Stimulated activated naive CD4-positive, alpha-beta T cell (primary cell): ENCODE results near the gene DOK3.
"Not testable (repeated sequence)": the region's sequence is repeated elsewhere in the genome, so short reads cannot be mapped to it uniquely, and the experiment has no call there.

Experiments
- DNase-seq, 6 experiments: peaks; one replicate each; lab custom pipeline; 2025; lab: John Stamatoyannopoulos, UW

The DOK3 gene

DNA sequence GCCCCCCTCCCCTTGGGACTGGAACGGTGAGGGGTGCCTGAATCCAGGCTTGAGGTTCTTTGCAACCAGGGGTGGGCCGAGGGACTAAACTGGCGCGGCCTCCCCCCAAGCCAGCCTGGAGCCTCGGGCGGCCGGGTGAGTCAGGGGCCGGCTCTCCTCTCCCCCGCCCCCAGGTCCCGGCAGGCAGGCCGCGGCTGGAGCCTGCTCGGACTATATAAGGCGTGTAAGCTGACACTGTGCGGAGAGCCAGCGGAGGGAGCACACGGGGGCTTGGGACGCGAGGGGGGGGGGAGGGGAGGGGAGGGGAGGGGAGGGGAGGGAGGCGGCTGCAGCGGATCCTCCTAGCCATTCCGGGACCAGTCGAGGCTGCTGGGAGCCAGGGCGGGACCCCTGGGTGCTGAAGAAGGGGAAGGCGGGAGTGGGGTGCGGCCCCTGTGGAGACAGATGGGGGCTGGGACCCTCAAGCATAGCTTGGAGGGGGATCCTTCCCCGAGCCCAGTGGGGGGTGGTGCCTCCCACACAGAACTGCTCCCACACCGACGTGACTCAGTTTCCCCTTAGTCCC, 12.8 kb downstream of the DOK3 start:
- no peak for DNase-seq

DNA sequence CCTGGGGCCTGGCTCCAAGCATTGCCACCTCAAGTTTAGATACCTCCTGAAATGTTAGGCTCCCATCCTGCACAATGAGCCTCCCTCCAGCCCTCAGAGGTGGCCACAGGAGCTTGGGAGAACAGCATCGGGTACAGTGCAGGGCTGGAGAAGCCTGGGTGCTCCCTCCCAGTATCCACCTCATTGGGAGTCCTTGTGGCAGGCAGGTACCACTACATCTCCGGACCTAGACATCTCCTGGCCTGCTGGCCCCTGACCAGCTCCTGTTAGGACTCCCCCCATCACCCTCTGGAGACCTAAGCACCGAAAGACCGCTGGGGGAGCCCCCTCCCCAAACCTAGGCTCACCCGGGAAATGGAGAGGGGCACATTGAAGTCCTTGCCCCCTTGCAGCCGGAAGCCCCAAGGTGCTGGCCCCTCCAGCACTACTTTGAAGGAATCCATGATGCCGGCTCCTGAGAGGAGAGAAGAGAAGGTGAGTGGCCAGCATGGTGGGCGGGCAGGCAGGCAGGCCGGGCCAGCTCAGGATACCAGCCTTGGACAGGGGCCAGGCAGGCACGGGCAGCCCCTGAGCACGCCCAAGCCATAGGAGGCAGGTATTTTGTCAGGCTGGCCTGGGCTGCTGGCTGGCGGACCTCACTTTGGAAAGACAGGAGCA, 13.4 kb downstream of the DOK3 start:
- DNase-seq, result no peak

DNA sequence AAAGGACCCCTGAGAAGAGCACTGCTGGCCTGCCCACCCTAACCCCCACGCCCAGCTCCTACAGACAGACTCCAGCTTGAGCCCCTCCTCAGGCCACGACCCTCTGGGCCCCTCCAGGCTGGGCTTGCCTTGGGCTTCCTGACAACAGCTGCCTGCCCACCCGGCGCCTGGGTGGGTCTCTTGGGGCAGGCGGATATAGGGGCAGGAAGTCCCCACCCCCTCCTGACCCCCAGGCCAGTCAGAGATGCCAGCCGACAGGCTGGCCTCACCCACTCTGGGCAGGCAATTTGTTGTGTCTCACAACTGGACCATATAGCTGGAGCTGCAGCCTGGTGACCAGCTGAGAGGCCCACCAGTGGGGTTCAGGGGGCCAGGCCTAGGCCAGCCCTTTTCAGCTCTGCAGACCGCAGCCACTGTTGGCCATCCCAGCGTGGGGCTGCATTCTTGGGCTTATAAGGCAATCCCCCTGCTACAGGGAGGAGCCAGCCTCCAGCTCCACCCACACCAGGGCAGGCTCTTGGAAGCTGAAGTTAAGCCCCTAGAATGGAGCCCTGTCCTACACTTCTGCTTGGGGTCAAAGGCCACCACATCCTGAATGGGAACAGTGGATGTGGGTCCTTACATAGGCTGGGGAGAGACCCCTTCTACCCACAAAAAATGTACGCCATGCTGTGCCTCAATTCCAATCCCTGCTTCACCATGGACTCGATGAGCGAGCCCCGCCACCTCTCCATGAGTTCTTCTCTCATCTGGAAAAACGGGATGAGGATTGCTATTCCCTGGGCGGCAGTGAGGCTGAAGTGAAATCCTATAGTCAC, 14.2 kb downstream of the DOK3 start:
- no peak for DNase-seq

DNA sequence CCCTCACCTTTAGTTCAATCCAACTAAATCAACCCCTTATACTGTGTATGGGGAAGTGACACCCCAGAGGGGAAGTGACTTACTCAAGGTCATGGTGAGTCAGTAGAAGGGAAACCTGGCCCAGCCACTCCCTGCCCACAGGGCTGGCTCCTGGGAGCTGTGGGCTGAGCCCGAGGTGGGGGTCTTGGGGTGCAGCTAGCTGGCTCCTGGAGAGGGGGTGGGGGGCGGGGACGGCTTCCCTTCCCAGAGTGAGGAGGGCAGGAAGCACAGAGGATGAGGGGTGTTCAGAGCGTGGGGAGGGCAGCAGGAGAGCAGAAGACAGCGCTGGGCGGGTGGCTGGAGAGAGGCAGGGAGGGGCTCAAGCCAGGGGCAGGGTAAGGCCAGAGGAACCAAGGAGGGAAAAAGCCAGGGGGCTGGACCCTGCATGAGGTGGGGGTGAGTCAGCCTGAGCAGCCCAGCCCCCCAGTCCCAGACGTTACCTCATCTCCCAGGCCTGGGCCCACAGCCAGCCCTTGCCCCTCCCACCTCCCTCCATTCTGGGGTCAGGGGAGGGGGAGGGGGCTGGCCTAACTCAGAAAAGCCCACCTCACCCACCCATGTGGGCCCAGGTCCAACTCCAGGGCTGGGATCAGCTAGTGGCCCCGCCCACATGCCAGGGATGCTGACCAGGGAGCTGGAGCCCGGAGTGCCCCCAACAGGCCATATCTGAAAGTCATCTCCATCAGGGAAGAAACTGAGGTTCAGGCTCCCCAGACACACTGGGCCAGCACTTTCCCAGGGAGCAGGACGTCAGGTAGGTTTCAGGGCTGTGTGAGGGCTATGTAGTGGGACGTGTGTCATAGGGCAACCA, 15.1 kb downstream of the DOK3 start:
- no peak for DNase-seq

DNA sequence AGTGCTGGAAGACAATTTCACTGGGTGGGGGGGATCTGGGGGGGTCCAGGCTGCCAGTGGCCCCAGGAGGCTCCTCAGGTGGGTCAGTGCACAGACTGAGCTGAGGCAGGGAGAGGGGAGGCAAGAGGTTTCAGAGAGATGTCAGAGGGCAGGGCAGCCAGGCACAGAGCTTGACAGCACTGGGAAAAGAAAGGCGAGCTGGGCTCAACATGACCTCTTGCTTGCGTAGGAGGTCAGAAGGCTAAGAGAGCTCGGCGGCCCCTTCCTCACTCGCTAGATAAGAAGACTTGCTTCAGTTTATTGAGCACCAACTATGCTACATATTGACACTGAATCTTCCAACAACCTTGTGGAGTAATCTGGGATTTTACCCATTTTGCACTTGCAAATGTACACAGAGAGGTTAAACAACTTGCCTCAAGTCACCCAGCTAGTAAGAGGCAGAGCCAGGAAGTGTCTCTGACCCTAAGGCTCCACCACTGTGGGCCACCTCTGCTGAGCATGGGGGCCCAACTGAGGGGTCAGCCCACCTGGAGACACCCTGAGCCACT, 15.8 kb downstream of the DOK3 start:
- no peak for DNase-seq

DNA sequence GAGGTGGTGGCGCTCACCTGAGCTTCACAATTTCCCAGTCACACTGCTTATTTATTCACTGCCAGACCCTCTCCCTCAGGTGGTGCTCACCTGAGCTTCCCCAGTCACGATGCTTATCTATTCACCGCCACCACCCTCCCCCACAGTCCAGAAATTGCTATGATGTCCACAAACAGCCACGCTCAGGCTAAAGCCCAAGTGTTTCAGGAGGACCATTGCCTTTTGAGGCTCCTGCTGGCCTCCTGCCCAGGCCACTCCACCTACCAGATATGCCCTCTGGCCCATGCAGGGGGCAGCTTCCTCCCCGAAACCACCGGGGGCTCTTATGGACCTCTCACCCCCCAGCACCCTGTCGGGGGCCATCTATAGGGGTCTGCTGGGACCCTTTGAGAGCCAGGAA, 16.8 kb downstream of the DOK3 start:
- DNase-seq, result no peak

DNA sequence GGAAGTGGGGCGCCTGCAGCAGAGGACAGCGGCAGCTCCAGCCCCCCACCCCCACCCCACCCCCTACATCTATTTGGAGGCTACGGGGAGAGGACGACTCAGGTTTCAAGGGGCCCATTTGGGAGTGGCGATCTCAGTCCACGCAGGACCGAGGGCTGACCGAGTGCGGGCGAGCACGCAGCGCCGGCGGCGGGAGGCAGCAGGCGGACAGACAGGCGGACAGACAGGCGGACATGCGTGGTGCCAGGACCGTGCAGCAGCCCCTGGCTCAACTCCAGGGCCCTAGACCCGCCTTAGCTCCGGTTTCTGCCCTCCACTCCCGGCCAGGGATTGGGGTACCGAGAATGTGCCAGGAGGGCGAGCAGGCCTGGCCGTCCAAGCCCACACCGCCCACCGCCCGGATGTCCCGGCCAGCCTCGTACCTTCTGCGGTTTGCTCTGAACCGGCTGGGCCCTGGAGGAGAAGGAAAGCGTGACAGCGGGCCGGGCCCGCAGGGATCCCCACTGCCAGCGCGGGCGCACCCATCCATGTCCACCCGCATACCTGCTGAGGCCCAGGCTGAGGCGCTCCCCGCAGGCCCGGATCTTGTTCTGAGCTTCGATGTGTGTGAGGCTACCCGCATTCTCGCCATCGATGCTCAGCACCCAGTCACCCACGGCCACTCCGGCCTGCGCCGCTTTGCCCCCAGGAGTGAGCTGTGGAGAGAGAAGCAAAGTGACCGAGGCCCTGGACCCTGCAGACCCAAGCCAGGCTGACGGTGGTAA, 17.5 kb downstream of the DOK3 start:
- DNase-seq, result no peak

DNA sequence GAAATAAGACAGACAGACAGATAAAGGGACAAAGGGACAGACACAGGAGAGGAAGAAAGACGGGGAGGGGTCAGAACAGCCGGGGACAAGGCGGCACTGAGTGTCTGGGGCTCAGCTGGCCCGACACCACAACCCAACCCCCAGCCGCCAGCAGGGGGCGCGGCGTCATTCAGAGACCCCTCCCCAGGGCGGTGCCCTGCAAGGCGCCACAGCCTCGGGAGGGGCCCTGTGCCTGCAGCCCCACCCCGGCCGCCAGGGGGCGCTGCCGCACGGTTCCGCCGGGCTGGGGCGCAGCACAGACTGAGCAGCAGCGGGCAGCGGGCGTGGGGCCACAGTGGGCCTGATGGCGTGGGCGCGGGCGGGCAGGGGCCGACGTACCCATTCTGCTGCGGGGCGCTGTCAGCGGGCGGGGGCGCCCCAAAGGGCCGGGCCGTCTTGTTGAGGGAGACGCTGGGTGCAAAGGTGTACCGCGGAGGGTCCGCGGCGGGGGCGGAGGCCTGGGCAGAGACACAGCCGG, 18.1 kb downstream of the DOK3 start:
- peak in 1 of 6 experiments; percentile 11 for DNase-seq

DNA sequence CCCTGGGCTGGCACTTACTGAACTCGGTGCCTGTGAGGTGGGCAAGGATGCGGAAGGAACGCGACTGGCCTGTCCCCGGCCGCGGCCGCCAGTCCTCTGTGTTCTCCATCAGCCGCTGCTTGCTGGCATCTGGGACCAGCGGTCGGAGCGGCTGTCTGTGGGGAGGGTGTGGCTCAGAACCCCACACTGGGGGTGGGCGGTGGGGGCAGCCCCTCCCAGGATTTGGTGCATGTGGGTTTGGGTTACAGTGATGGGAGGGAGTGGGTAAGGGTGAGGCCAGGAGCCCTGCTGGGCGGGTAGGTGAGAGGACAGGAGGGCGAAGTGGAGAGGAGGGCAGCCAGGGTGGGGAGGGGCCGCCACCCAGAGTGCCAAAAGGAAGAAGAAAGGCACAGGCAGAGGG, 18.6 kb downstream of the DOK3 start:
- no peak for DNase-seq

DNA sequence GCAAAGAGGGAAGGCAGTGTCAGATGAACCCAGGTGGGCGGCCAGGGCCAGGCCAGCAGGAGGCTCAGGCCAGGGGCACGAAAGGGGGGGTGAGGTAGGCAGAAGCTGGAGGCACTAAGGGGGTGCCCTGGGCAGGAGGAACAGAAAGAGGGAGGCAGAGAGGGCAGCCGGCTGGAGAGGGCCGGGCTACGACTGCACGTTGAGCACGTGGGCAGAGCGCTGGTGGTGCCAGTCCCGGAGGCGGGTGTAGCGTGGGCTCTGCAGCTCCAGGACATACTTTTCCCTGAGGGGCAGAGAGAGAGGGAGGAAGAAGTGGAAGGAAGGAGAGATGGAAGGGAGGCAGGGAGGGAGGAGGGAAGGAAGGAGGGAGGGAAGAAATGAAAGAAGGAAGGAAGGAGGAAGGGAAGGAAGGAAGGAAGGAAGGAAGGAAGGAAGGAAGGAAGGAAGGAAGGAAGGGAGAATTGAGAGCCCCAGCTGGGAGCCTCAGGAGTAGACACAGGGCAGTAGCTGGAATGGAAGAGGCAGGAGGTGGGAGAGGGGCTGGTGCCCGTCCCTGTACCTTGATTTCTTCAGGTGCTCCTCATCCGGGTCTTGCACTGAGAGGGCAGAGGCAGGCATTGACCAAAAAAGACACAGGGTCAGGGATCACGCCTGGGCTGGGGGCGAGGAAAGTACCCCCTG, 19.2 kb downstream of the DOK3 start:
- DNase-seq, result no peak

DNA sequence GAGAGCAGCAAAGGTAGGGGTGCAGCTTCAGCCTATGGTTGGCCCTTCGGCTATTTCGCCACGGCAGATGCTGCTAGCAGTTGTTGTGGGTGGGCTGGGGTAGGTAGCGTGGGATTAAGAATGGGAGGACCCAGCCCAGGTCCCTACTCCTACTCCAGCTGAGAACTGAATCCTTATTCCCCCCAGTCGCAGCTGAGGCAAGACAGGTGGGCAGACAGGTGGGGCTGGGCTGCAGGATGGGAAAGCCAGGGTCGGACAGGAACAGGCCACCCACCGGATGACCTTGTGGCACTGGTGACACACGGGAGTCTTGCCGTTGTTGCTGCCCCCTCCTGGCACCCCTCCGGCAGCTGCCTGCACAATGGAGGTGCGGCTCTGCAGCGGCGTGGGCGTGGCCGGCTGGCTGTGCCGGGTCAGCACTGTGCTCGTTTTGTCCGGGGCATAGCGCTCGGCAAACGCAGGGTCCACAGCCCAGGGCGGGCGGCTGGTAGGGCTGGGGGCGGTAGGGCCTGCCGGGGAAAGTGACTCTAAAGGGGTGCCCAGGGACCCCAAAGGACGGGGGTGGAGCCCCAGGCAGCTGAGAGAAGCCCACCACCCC, 20.4 kb downstream of the DOK3 start:
- no peak for DNase-seq

DNA sequence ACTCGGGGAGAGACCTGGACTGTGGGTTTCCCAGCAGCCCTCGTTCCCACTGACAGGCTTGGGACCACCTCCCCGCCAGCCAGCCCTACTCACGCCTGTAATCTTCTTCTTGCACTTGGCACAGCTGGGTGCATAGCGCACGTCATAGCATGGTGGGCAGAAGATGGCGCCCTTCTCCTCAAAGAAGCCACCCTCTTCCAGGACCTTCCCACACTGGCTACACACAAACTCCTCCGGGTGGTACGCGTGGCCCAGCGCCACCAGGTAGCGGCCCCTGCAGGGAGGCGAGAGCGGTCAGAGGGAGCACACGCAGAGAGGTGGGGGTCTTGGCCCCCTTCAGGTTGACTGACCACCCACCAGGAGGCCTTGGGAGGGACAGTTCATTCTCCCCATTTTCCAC, 21.7 kb downstream of the DOK3 start:
- no peak for DNase-seq

DNA sequence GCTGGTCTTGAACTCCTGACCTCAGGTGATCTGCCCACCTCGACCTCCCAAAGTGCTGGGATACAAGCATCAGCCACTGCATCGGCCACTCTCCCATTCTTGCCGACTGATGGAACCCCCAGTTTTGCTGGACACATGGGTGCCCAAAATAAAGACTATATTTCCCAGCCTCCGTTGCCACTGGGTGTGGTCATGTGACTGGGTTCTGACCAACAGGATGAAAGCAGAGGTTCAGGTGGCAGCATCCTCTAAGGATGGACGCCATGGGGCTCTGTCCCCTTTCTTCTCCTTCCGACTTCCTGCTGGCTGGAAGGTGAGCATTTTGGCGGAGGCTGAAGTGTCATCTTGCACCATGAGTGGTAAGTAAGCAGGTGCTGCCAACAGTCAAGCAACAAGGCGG, 22.5 kb downstream of the DOK3 start:
- no peak for DNase-seq

DNA sequence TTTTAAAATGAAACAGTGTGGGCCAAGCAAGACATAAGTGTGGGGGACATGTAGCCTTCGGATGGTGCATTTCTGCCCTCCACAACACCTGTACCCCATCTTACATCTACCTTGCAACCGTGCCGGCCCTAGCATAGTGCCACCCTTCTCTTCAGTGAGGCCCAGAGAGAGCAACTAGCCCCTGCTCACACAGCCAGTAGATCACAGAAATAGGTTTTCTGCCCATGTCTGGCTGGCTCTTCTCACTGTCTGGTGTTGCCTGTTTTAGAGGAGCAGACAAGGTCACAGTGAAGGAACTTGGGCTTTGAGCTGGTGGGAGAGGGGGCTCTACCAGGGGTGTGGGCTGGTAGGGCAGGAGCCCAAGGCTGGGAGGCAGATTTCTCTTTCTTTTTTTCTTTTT, 23.4 kb downstream of the DOK3 start:
- DNase-seq, result no peak

DNA sequence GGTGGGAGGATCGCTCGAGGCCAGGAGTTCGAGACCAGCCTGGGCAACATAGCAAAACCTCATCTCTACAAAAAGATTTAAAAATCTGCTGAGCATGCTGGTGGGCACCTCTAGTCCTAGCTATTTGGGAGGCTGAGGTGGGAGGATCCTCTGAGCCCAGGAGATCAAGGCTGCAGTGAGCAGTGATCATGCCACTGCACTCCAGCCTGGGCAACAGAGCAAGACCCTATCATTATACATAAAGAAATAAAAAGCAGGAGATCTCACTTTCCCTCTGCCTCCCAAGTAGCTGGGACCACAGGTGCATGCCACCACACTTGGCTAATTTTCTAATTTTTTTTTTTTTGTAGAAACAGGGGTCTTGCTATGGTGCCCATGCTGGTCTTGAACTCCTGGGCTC, 23.9 kb downstream of the DOK3 start:
- DNase-seq, result not testable (repeated sequence)

DNA sequence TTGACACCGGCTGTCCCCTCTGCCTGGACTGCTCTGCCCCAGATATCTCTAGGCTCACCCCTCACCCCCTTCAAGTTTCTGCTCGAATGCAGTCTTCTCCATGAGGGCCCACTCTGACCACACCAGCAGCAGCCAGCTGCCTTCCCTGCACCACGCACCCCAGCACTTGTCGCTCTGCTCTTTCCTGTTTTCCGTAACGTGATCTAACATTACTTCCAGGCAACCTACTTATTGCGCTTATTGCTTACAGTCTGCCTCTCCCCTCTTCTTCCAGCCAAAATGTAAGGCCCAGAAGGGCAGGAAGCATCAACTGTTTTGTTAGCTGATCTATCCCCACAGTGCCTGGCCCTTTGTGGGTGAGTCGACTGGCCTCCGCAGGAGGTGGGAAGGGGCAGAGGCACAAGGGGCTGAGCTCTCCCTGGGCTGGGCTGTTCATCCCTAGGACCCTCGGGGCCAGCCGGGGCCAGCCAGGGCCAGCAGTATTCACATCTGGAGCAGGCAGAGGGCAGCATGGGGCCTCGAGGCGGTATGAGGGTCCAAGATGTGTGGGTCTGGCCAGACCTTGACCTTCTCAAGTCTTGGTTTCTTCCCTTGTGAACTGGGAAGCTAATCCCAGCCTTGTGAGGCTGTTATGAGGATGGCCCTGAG, 24.6 kb downstream of the DOK3 start:
- no peak for DNase-seq

DNA sequence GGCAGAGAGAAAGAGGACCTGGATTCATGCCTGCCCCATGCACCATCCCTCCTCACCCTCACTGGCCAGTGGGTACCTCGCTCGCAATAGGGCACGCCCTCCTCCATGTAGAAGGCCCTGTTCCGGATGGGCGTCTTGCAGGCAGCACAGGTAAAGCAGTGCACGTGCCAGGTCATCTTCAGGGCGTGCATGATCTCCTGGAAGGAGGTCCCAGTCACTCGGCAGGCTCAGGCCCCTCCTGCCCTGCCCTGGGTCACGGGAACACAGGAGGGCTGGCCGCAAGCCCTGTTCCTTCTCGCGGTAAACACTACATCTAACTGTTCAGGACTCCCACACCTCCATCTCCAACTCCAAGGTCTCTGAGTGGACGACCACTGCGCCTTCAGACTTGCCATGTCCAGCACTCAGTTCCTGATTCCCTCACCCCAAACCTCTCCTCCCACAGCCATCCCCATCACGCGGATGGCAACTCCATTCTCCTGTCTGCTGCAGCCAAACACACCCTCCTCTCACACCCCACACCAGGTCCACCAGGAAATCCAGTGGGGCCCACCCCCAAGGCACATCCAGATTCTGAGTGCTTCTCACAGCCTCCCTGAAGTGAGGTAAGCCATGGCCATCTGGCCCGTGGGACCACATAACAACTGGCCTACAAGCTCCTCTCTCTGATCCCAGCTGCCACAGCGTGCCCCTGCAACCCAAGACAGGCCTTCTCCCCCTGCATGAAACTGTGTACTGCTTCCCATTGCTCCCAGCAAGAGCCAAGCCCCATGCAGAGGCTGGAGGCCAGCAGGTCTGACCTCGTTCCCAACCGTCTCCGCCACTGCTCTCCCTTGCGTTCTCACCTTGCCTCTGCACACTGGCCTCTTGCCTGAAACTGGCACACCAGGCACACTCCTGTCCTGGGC, 25.4 kb downstream of the DOK3 start:
- DNase-seq, result no peak

DNA sequence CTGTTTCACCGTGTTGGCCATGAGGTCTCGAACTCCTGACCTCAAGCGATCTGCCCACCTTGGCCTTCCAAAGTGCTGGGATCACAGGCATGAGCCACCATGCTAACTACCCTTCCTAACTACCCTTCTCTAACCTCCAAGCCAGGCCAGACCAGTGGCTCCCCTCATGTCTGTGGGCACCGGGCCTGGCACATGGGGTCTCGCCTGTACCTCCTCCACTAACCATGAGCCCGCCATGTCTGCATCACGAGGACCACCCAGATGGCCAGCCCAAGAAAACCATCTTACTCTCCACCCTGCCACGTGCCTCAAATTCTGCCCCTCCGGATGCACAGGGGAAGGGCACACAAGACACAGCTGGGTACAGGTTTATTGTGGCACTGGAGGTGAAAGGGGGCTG, 26.6 kb downstream of the DOK3 start:
- DNase-seq, result no peak

DNA sequence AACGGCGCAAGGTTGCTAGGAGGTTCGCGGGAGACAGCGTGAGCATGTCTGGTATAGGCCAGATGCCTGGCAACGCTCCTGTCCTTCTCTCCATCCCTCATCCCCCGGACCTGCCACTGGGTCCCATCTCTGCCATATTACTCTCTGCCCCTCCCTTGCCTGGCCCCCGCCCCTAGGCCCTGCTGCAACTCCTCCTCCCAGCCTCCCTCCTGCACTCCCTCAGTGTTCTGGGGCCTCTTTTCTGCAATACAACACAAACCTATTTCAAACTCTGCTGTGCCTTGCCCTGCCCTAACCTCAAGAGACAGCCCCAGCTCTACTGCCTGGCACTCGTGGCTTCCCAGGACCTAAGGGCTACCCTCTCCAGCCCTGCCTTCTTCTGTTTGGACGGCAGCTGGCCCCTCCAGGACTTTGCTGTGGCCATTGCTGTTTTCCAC, 27.2 kb downstream of the DOK3 start:
- DNase-seq, result no peak
